Activated T-helper 17 cell treated with anti-CD3 and anti-CD28 coated beads, Interleukin-2, amount 50 U/mL, for 72 hours (primary cell): ENCODE measurements around the gene LINS1. TPM values are rescaled to one million over a fixed set of nuclear protein-coding genes. Genes with fewer than 3 reads are reported as not detected.

Source experiments
- ATAC-seq: fragments of 150-1000 bp; cut with Tn5 transposase; replicated peaks from 2 replicates; pipeline ENCODE4 v1.10.0; 2021; ENCODE audit warnings: mild to moderate bottlenecking, moderate library complexity
- H3K27ac Mint-ChIP-seq: one replicate; pipeline ENCODE4 v1.8.0; 2022; ENCODE audit warnings: mixed read lengths
- H3K27me3 Mint-ChIP-seq: one replicate; pipeline ENCODE4 v1.8.0; 2022; ENCODE audit warnings: mixed read lengths
- H3K36me3 Mint-ChIP-seq: one replicate; pipeline ENCODE4 v1.8.0; 2022; ENCODE audit warnings: low read depth, mild to moderate bottlenecking, mixed read lengths
- H3K4me1 Mint-ChIP-seq: one replicate; pipeline ENCODE4 v1.8.0; 2022; ENCODE audit warnings: mixed read lengths
- H3K4me3 Mint-ChIP-seq: one replicate; pipeline ENCODE4 v1.8.0; 2022; ENCODE audit warnings: mild to moderate bottlenecking, mixed read lengths
- H3K9me3 Mint-ChIP-seq: one replicate; pipeline ENCODE4 v1.8.0; 2022; ENCODE audit warnings: mixed read lengths
- total RNA-seq, 2 donors: library from RNA; stranded (reverse); gene quantifications; one replicate each; pipeline ENCODE4 v1.2.3, GENCODE V29; 2022

LINS1 gene
- total RNA-seq, 2 donors from 2014 or later = 33.0 to 45.0 TPM

- H3K4me1 Mint-ChIP-seq = peaks cover 12% of the 10 kb centered on the region
- H3K36me3 Mint-ChIP-seq = peaks cover 91% of the 10 kb centered on the region
- peak overlapping the region; percentile 71 for H3K27ac Mint-ChIP-seq
- H3K9me3 Mint-ChIP-seq = no peaks in the 10 kb centered on the region
- no peaks in the 10 kb centered on the region for H3K27me3 Mint-ChIP-seq
- no peak for ATAC-seq
- H3K4me3 Mint-ChIP-seq = no peak overlapping the region
Observed at GRCh38 chr15:100616700-100617099, 14.7 kb upstream of the LINS1 start.

DNA sequence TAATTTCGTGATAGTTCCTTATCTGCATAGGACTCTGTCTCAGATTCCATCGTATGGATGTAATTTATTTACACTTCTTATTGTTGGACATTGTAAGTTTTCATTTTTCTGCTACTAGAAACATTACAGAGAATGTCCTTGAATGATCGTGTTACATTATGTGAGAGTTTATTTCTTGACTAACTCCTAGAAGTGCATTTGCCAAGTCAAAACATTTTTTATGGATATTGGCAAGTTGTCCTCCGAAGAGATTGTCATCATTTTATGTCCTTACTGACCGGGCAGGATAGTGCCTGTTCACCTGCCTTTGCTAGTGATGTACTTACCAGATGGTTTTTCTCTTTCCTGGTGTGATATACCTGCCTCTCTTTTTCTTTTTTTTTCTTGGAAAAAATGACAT, 13.8 kb upstream of the LINS1 start:
- no peak overlapping the region for H3K27ac Mint-ChIP-seq
- peaks cover 12% of the 10 kb centered on the region for H3K4me1 Mint-ChIP-seq
- H3K4me3 Mint-ChIP-seq = no peak overlapping the region
- no peaks in the 10 kb centered on the region for H3K27me3 Mint-ChIP-seq
- no peak for ATAC-seq
- H3K9me3 Mint-ChIP-seq = no peaks in the 10 kb centered on the region
- peaks cover 92% of the 10 kb centered on the region for H3K36me3 Mint-ChIP-seq

GRCh38 chr15:100614918-100615317, 12.9 kb upstream of the LINS1 start:
- H3K4me1 Mint-ChIP-seq = peaks cover 12% of the 10 kb centered on the region
- no peaks in the 10 kb centered on the region for H3K9me3 Mint-ChIP-seq
- no peaks in the 10 kb centered on the region for H3K27me3 Mint-ChIP-seq
- peaks cover 95% of the 10 kb centered on the region for H3K36me3 Mint-ChIP-seq
- no peak overlapping the region for H3K4me3 Mint-ChIP-seq
- H3K27ac Mint-ChIP-seq = no peak overlapping the region
- no peak for ATAC-seq

DNA sequence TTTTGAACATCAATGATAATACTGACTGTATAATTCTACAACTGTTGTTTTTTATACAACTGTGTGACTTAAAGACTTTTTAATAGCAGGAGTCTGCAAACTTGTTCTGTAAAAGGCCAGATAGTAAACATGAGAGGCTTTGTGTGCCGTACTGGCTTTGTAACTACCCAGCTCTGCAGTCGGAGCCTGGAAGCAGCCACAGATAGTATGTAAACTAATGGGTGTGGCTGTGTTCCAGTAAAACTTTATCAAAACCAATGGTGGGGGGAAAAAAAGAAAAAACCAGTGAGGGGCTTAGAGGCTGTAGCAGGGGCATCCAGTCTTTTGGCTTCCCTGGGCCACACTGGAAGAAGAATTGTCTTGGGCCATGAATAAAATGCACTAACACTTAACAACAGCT, 12.4 kb upstream of the LINS1 start:
- Mint-ChIP-seq H3K4me3 (no peak overlapping the region), H3K9me3 (no peaks in the 10 kb centered on the region), H3K27ac (no peak overlapping the region), H3K27me3 (no peaks in the 10 kb centered on the region), H3K36me3 (peaks cover 96% of the 10 kb centered on the region), H3K4me1 (peaks cover 10% of the 10 kb centered on the region)
- ATAC-seq = no peak

DNA sequence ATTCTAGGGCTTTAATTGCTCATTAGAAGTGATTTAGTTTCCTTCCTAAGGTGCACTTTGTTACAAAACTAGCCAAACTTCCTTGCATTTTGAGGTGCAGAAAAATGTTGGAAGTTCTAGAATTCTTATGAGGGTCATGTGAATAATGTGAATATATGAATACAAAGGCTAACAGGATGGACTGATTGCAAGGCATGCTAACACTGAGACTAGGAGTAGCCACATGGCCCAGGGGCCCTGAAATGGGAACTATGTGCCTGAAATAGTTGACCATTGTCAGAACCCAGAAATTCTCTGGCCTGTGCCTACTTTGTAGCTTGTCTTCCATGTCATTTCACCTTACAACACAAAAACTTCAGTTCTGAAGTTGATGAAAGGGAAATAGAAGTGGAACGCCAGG, 11.2 kb upstream of the LINS1 start:
- no peak for ATAC-seq
- Mint-ChIP-seq H3K27ac (no peak overlapping the region), H3K36me3 (peaks cover 96% of the 10 kb centered on the region), H3K4me3 (no peak overlapping the region), H3K4me1 (peaks cover 4% of the 10 kb centered on the region), H3K9me3 (no peaks in the 10 kb centered on the region), H3K27me3 (no peaks in the 10 kb centered on the region)

DNA sequence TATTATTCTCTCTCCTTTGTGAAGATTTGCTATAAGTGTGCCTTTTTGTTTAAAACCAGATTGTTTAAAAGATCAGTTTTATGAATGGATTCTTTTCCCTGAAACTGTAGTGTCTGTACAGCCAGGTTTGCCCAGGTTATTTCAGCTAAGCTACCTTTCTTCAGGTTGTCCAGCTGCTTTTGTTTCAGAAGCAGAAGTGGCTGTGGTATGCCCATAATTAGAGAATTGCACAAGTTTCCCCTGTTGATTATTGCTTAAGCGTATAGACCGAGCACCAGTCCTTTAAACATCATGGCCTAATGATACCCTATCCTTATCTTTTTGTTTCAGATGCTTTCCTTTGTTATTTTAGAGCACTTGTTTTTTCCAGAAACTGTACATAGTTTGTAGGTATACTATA, 10.6 kb upstream of the LINS1 start:
- ATAC-seq = no peak
- Mint-ChIP-seq H3K4me3 (no peak overlapping the region), H3K4me1 (peaks cover 4% of the 10 kb centered on the region), H3K9me3 (no peaks in the 10 kb centered on the region), H3K36me3 (peaks cover 99% of the 10 kb centered on the region), H3K27me3 (no peaks in the 10 kb centered on the region), H3K27ac (no peak overlapping the region)

GRCh38 chr15:100602823-100603393, 924 bp upstream of the LINS1 start:
- Mint-ChIP-seq H3K4me1 (peaks cover 35% of the 10 kb centered on the region), H3K36me3 (peaks cover 67% of the 10 kb centered on the region), H3K27me3 (no peaks in the 10 kb centered on the region), H3K4me3 (no peak overlapping the region), H3K27ac (no peak overlapping the region), H3K9me3 (no peaks in the 10 kb centered on the region)
- ATAC-seq = peak; percentile 67

DNA sequence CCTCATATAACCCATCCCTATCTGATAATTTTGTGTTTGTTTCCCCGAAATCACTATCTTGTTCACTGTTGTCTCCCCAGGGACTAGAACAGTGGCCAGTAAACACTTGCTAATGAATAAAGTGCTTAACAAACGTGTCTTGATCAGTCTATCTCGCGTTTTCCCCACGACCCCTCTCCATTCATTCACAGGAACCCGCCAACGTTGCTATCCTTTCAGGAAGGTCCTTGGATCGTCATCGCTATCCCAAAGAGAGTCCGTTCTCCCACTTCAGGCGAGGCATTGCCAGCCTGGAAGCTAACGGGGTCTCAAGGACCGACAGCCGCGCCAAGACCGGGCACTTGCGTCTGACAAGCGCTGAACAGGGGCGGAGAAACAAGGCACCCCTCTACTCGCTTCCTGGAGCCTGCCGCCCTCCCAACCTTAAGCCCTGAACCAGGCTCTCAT, 344 bp downstream of the LINS1 start:
- H3K27me3 Mint-ChIP-seq = no peaks in the 10 kb centered on the region

DNA sequence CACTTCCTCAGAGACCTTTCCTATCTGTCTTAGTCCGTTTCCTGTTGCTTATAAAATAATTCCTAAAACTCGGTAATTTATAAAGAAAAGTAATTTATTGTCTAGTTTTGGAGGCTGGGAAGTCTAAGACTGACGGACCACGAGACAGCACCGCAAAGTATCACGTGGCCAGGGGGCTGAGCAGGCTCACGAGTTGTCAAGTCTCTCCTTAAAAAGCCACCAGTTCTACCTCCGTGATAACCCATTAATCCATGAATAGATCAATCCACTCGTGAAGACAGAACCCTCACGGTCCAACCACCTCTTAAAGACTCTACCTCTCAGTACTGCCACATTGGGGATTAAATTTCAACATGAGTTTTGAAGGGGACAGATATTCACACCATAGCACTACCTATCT, 821 bp downstream of the LINS1 start:
- Mint-ChIP-seq H3K4me3 (no peak overlapping the region), H3K9me3 (no peaks in the 10 kb centered on the region), H3K27me3 (no peaks in the 10 kb centered on the region), H3K27ac (no peak overlapping the region), H3K4me1 (peaks cover 41% of the 10 kb centered on the region), H3K36me3 (peaks cover 62% of the 10 kb centered on the region)
- ATAC-seq = no peak

More for the DNA sequence above, 344 bp downstream of the LINS1 start:
- peaks cover 66% of the 10 kb centered on the region for H3K36me3 Mint-ChIP-seq
- no peak overlapping the region for H3K27ac Mint-ChIP-seq
- peaks cover 41% of the 10 kb centered on the region for H3K4me1 Mint-ChIP-seq
- ATAC-seq = peak; percentile 2
- H3K9me3 Mint-ChIP-seq = no peaks in the 10 kb centered on the region
- no peak overlapping the region for H3K4me3 Mint-ChIP-seq

- no peak overlapping the region for H3K27ac Mint-ChIP-seq
- H3K9me3 Mint-ChIP-seq = no peaks in the 10 kb centered on the region
- no peak overlapping the region for H3K4me3 Mint-ChIP-seq
- H3K27me3 Mint-ChIP-seq = no peaks in the 10 kb centered on the region
- no peak for ATAC-seq
- peaks cover 42% of the 10 kb centered on the region for H3K4me1 Mint-ChIP-seq
- H3K36me3 Mint-ChIP-seq = peaks cover 53% of the 10 kb centered on the region
Observed at GRCh38 chr15:100598655-100599054, 3.3 kb downstream of the LINS1 start.

DNA sequence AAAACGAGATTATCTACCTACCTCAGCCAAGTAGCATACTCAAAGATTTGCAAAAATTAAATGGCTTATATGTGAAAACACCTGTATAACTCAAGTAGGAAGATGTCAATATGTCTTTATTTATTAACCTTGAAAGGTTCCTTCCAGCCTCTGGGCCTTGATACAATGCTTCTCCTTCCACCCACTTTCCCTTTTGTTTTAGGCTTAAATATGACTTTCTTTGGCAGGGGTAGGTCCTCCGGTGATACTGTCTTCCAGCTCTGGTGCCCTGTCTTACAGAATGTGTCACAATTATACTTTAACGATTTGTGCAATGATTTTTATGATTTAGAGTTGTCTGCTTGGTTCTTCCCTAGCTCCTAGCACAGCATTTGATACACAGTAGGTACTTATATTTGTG, 4.1 kb downstream of the LINS1 start:
- no peak for ATAC-seq
- Mint-ChIP-seq H3K36me3 (peaks cover 53% of the 10 kb centered on the region), H3K27ac (no peak overlapping the region), H3K9me3 (no peaks in the 10 kb centered on the region), H3K27me3 (no peaks in the 10 kb centered on the region), H3K4me3 (no peak overlapping the region), H3K4me1 (peaks cover 43% of the 10 kb centered on the region)

DNA sequence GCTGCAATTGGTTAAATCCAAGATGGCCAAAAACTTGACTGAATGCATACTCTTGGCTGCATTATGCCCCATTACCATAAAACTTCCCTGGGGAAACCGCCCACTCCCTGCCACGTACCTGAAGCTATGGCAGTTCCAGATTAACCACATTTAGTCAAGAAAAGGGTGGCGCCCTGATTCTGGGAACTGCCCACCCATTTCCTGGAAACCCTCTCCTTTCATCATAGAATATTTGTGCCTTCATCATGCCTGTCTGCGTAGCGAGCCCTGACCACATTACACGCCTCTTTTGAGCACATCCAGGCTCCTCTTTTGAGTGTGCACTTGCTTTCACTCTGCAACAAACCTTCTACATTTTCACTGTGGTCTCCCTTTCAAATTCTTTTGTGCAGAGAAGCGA, 5.2 kb downstream of the LINS1 start:
- no peak overlapping the region for H3K27ac Mint-ChIP-seq
- H3K27me3 Mint-ChIP-seq = no peaks in the 10 kb centered on the region

DNA sequence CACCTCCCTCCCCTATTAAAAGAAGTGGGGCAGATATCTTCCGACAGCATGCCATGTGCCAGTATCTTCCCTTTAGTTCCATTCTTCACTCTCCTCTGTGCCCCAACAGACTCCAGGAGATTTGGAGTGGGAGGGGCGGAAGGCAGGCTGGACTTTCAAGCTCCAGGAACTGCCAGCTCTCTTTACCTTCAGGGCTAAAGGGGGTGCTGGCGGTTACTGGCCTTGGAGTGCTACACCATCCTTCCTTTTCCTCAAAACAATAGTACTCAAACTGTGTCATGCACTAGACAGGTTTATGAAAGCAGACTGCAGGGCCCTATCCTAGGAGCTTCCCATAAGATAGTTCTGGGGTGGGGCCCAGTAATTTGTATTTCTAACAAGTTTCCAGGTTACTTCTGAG, 6.0 kb downstream of the LINS1 start:
- peaks cover 62% of the 10 kb centered on the region for H3K36me3 Mint-ChIP-seq
- H3K27me3 Mint-ChIP-seq = no peaks in the 10 kb centered on the region
- H3K4me1 Mint-ChIP-seq = peaks cover 54% of the 10 kb centered on the region
- peak; percentile 10 for ATAC-seq
- no peak overlapping the region for H3K27ac Mint-ChIP-seq
- no peaks in the 10 kb centered on the region for H3K9me3 Mint-ChIP-seq
- H3K4me3 Mint-ChIP-seq = no peak overlapping the region

More for the DNA sequence above, 5.2 kb downstream of the LINS1 start:
- Mint-ChIP-seq H3K4me1 (peaks cover 51% of the 10 kb centered on the region), H3K36me3 (peaks cover 54% of the 10 kb centered on the region), H3K9me3 (no peaks in the 10 kb centered on the region), H3K4me3 (no peak overlapping the region)
- peak; percentile 88 for ATAC-seq

DNA sequence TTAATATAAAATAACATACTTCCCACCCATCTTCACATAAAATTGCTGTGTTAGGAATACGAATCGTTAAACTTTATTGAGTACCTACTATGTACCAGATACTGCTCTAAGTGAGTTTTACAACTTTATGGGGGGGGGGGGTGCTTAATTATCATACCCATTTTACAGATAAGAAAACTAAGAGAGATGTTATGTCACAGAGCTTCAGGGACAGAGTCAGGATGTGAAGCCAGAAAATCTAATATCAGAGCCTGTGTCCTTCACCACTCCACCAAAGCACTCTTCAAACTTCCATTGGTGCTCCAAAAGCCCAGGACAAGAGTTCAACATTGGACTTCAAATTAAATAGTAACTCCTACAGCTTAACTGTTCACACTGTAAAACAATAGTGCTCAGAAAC, 8.6 kb downstream of the LINS1 start:
- ATAC-seq = no peak
- Mint-ChIP-seq H3K36me3 (peaks cover 75% of the 10 kb centered on the region), H3K27me3 (no peaks in the 10 kb centered on the region), H3K4me3 (peak overlapping the region; percentile 55), H3K4me1 (peaks cover 49% of the 10 kb centered on the region), H3K9me3 (no peaks in the 10 kb centered on the region), H3K27ac (peak overlapping the region; percentile 83)

DNA sequence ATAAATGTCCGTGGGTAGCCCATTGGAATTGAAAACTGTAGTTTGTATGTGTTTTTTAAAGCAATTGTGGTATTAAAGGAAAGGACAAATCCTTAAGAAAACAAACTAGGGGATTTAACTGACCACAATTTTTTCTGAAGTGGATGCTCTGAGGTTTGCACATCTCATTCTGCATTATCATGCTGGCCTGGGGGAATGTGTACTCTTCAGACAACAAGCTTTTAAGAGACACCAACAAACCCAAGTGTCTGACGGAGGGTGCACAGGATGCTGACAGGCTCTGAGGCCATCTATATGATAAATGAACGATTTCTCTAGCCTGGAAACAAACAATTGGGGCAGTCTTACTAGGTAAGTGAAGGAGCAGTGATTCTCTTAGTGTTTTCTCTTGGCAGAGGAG, 9.1 kb downstream of the LINS1 start:
- H3K4me3 Mint-ChIP-seq = peak overlapping the region; percentile 55
- H3K4me1 Mint-ChIP-seq = peaks cover 45% of the 10 kb centered on the region
- no peak for ATAC-seq
- no peaks in the 10 kb centered on the region for H3K9me3 Mint-ChIP-seq
- no peaks in the 10 kb centered on the region for H3K27me3 Mint-ChIP-seq
- H3K27ac Mint-ChIP-seq = peak overlapping the region; percentile 83
- H3K36me3 Mint-ChIP-seq = peaks cover 72% of the 10 kb centered on the region

GRCh38 chr15:100591835-100592234, 10.1 kb downstream of the LINS1 start:
- peaks cover 35% of the 10 kb centered on the region for H3K4me1 Mint-ChIP-seq
- peak overlapping the region; percentile 55 for H3K4me3 Mint-ChIP-seq
- no peaks in the 10 kb centered on the region for H3K9me3 Mint-ChIP-seq
- H3K27me3 Mint-ChIP-seq = no peaks in the 10 kb centered on the region
- H3K36me3 Mint-ChIP-seq = peaks cover 69% of the 10 kb centered on the region
- H3K27ac Mint-ChIP-seq = peak overlapping the region; percentile 83
- peak; percentile 43 for ATAC-seq
